Loucy (cell line): Measurements from ENCODE around the gene RNF166.

Experiments
- H2AFZ ChIP-seq: fragments of 200-600 bp; sonication (generic); 2 replicates; pipeline ENCODE4 v1.6.0; 2016; ENCODE audit warnings: antibody characterized with exemption, mild to moderate bottlenecking, low read length, moderate library complexity
- H3F3A ChIP-seq: fragments of 200-600 bp; 2 replicates; pipeline ENCODE4 v1.6.0; 2016; ENCODE audit warnings: antibody characterized with exemption, low read depth, mild to moderate bottlenecking
- H3K27me3 ChIP-seq: fragments of 200-600 bp; sonication (generic); 2 replicates; pipeline ENCODE4 v1.6.1; 2014; ENCODE audit warnings: low read length, mild to moderate bottlenecking; ENCODE audit not compliant: insufficient read depth, poor library complexity, severe bottlenecking
- H3K36me3 ChIP-seq: fragments of 200-600 bp; sonication (generic); 2 replicates; pipeline ENCODE4 v1.6.1; 2016; ENCODE audit warnings: low read length; ENCODE audit not compliant: insufficient read depth
- H3K4me1 ChIP-seq: fragments of 200-600 bp; sonication (generic); 2 replicates; pipeline ENCODE4 v1.5.1; 2014; ENCODE audit warnings: low read length, mild to moderate bottlenecking; ENCODE audit not compliant: insufficient read depth, poor library complexity, severe bottlenecking
- H3K4me2 ChIP-seq: fragments of 200-600 bp; sonication (generic); 2 replicates; pipeline ENCODE4 v1.6.0; 2014; ENCODE audit warnings: antibody characterized with exemption, low read length, low read depth, mild to moderate bottlenecking; ENCODE audit not compliant: poor library complexity, severe bottlenecking
- H3K4me3 ChIP-seq: fragments of 200-600 bp; sonication (generic); 2 replicates; pipeline ENCODE4 v1.5.1; 2014; ENCODE audit warnings: low read length, mild to moderate bottlenecking, mixed read lengths; ENCODE audit not compliant: poor library complexity, severe bottlenecking
- H3K79me2 ChIP-seq: fragments of 200-600 bp; sonication (generic); 2 replicates; pipeline ENCODE4 v1.6.1; 2014; ENCODE audit warnings: low read length; ENCODE audit not compliant: insufficient read depth
- H3K9ac ChIP-seq: fragments of 200-600 bp; sonication (generic); 2 replicates; pipeline ENCODE4 v1.6.0; 2014; ENCODE audit warnings: mild to moderate bottlenecking, low read depth, low read length, moderate library complexity; ENCODE audit not compliant: poor library complexity, severe bottlenecking
- H3K9me2 ChIP-seq: fragments of 200-600 bp; sonication (generic); replicated peaks from 2 replicates; pipeline ENCODE4 v1.6.1; 2016; ENCODE audit warnings: low read depth, low read length, mixed read lengths
- H3K9me3 ChIP-seq: fragments of 200-600 bp; sonication (generic); 2 replicates; pipeline ENCODE4 v1.6.1; 2014; ENCODE audit warnings: mild to moderate bottlenecking, antibody characterized with exemption, low read length, low read depth; ENCODE audit not compliant: insufficient read depth
- H4K20me1 ChIP-seq: fragments of 200-600 bp; sonication (generic); 2 replicates; pipeline ENCODE4 v1.6.0; 2014; ENCODE audit warnings: antibody characterized with exemption, low read length, mild to moderate bottlenecking; ENCODE audit not compliant: insufficient read depth, poor library complexity, severe bottlenecking
- EZH2phosphoT487 ChIP-seq: fragments of 200-600 bp; IDR thresholded peaks from 2 replicates; pipeline ENCODE4 v1.6.1; 2018; ENCODE audit warnings: antibody characterized with exemption, mild to moderate bottlenecking, moderate library complexity, borderline replicate concordance
- TF ChIP-seq, protein P1 (sequence below): fragments of 200-600 bp; sonication (generic); conservative IDR thresholded peaks from 2 replicates; pipeline ENCODE4 v1.5.1; 2014; ENCODE audit warnings: mild to moderate bottlenecking, antibody characterized with exemption, low read length

Gene RNF166

DNA sequence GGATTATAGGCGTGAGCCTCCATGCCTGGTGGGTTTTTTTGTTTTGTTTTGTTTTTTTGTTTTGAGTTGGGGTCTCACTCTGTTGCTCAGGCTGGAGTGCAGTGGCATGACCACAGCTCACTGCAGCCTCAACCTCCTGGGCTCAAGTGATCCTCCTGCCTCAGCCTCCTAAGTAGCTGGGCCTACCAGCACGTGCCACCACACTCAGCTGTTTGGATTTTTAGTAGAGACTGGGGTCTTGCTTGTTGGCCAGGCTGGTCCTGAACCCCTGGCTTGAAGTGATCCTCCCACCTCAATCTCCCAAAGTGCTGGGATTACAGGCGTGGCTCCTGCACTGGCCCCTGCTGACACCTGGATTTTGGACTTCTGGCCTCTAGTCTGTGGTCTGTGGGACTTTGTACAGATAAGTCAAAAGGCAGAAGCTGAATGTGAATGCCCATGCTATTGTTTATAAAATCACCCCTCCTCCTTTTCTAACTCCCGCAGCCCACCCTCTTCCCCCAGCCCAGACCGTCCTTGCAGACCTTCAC lies 25.6 kb downstream of the RNF166 start:
- no peak overlapping the region for H3K9ac ChIP-seq
- no peaks in the 10 kb centered on the region for H3K27me3 ChIP-seq
- TF ChIP-seq, protein P1, sequence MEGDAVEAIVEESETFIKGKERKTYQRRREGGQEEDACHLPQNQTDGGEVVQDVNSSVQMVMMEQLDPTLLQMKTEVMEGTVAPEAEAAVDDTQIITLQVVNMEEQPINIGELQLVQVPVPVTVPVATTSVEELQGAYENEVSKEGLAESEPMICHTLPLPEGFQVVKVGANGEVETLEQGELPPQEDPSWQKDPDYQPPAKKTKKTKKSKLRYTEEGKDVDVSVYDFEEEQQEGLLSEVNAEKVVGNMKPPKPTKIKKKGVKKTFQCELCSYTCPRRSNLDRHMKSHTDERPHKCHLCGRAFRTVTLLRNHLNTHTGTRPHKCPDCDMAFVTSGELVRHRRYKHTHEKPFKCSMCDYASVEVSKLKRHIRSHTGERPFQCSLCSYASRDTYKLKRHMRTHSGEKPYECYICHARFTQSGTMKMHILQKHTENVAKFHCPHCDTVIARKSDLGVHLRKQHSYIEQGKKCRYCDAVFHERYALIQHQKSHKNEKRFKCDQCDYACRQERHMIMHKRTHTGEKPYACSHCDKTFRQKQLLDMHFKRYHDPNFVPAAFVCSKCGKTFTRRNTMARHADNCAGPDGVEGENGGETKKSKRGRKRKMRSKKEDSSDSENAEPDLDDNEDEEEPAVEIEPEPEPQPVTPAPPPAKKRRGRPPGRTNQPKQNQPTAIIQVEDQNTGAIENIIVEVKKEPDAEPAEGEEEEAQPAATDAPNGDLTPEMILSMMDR = no peak
- TF ChIP-seq EZH2phosphoT487 = no peak
- peaks cover 3% of the 10 kb centered on the region for H3K4me1 ChIP-seq
- no peaks in the 10 kb centered on the region for H3K79me2 ChIP-seq
- no peaks in the 10 kb centered on the region for H3K9me2 ChIP-seq
- no peaks in the 10 kb centered on the region for H3F3A ChIP-seq
- no peaks in the 10 kb centered on the region for H3K9me3 ChIP-seq
- no peak overlapping the region for H2AFZ ChIP-seq
- H3K36me3 ChIP-seq = no peaks in the 10 kb centered on the region
- H4K20me1 ChIP-seq = no peaks in the 10 kb centered on the region
- no peak overlapping the region for H3K4me2 ChIP-seq
- H3K4me3 ChIP-seq = no peak overlapping the region

DNA sequence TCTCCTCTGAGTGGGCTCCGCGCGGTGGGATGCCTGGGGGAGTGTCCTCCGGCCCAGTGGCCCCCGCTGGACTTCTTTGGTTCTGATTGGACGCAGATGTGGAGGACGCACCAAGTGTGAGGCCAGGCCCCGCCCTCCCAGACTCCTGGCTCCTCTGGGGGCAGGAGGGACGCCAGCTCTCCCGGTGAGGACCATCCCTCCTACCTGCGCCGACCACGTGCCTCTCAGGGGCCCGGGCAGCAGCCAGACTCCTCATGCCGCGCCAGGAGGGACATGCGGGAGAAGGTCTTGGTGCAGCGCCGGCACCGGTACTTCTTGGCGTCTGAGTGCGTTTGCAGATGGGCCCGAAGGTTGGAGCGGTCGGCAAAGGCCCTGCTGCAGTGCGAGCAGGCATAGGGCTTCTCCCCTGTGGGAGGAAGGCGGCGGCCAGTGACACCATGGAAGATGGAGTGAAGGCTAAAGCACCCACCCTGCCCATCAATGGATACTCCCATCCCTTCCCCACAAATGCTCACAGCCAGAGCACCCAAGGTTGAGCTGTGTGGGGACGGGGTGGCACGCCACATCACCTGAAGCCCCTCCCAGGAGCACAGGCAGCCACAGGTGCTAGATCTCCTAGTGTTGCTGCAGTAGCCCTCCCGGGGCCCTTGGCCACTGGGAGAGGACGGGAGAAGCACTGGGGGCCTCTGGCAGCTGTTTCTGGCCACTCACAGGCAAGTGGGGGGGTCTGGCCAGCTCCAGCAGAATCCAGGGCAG lies 27.8 kb downstream of the RNF166 start:
- Histone ChIP-seq H3K79me2 (no peaks in the 10 kb centered on the region), H3K36me3 (no peaks in the 10 kb centered on the region), H3K27me3 (no peaks in the 10 kb centered on the region), H3K9me3 (no peaks in the 10 kb centered on the region), H3K4me2 (no peak overlapping the region), H3K9me2 (no peaks in the 10 kb centered on the region), H3F3A (no peaks in the 10 kb centered on the region), H3K9ac (no peak overlapping the region), H3K4me3 (no peak overlapping the region), H3K4me1 (no peaks in the 10 kb centered on the region), H2AFZ (no peak overlapping the region), H4K20me1 (no peaks in the 10 kb centered on the region)
- TF ChIP-seq, protein P1 = no peak
- no peak for TF ChIP-seq EZH2phosphoT487

DNA sequence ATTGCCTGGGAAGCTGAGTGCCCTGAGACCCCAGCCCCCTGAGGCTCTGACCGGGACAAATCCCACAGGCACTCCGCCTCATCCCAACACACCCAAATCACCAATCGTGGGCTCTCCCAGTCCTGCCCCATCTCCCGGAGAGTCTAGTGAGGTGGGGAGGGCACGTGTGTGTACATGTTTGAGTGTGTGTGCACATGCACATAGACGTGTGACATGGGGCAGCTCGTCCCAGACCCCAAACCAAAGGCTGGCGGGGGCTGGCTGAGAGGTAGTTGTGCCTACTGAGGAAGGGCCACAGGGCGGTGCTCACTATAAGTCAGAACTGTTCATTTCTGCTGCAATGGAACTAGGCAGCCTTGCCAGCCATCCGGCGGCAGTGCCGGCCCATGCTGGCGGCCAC lies 28.5 kb downstream of the RNF166 start:
- no peak for TF ChIP-seq EZH2phosphoT487
- TF ChIP-seq, protein P1 = no peak
- Histone ChIP-seq H3K4me1 (no peaks in the 10 kb centered on the region), H3K27me3 (no peaks in the 10 kb centered on the region), H3K9me3 (no peaks in the 10 kb centered on the region), H3K9ac (no peak overlapping the region), H4K20me1 (no peaks in the 10 kb centered on the region), H3K79me2 (no peaks in the 10 kb centered on the region), H3F3A (no peaks in the 10 kb centered on the region), H3K9me2 (no peaks in the 10 kb centered on the region), H2AFZ (no peak overlapping the region), H3K36me3 (no peaks in the 10 kb centered on the region), H3K4me3 (no peak overlapping the region), H3K4me2 (no peak overlapping the region)
